CD8-positive, alpha-beta memory T cell (primary cell): ENCODE data around the gene ARHGAP26. TPM values are rescaled to one million over a fixed set of nuclear protein-coding genes. Genes with fewer than 3 reads are reported as not detected.

Source experiments
- CTCF ChIA-PET: fragments of 350-600 bp; sonication (Branson Sonifier 250); formaldehyde crosslinking; loops from one replicate; lab custom pipeline; 2021; ENCODE audit warnings: antibody characterized with exemption; lab: Charles Lee
- POLR2A ChIA-PET: fragments of 350-600 bp; sonication (Branson Sonifier 250); formaldehyde crosslinking; loops from one replicate; lab custom pipeline; 2021; ENCODE audit warnings: antibody characterized with exemption; lab: Charles Lee
- DNase-seq, 5 donors: peaks; one replicate each; pipeline versions ENCODE4 v3.0.0 to v3.0.0-alpha.2; 2020 to 2022; ENCODE audit warnings: mixed read lengths in 1 of 5
- H3K27ac ChIP-seq: one replicate; pipeline ENCODE4 v1.7.0; 2013; ENCODE audit warnings: low read depth, mild to moderate bottlenecking, low read length, moderate library complexity
- H3K27me3 ChIP-seq: 2 replicates; pipeline ENCODE4 v1.7.0; 2013; ENCODE audit warnings: low read length, mild to moderate bottlenecking; ENCODE audit not compliant: insufficient read depth, poor library complexity, severe bottlenecking
- H3K36me3 ChIP-seq: 2 replicates; pipeline ENCODE4 v1.7.0; 2013; ENCODE audit warnings: mild to moderate bottlenecking, low read length, moderate library complexity; ENCODE audit not compliant: insufficient read depth
- H3K4me1 ChIP-seq: 2 replicates; pipeline ENCODE4 v1.7.0; 2013; ENCODE audit warnings: mild to moderate bottlenecking, low read length, moderate library complexity; ENCODE audit not compliant: insufficient read depth
- H3K4me3 ChIP-seq: 2 replicates; pipeline ENCODE4 v1.7.0; 2013; ENCODE audit warnings: mild to moderate bottlenecking, low read length
- H3K9me3 ChIP-seq: 2 replicates; pipeline ENCODE4 v1.7.0; 2013; ENCODE audit warnings: mild to moderate bottlenecking, low read length
- H3K27ac Mint-ChIP-seq, 8 donors: one replicate each; pipeline ENCODE4 v1.8.0; 2020 to 2021; ENCODE audit warnings: mixed read lengths in 8 of 8, mild to moderate bottlenecking in 6 of 8, inconsistent platforms in 3 of 8, moderate library complexity in 3 of 8
- H3K27me3 Mint-ChIP-seq, 2 donors: one replicate each; pipeline ENCODE4 v1.8.0; 2020 to 2021; ENCODE audit warnings: mixed read lengths in 2 of 2, mild to moderate bottlenecking in 1 of 2, moderate library complexity in 1 of 2
- H3K36me3 Mint-ChIP-seq, 3 donors: one replicate each; pipeline ENCODE4 v1.8.0; 2020 to 2021; ENCODE audit warnings: mixed read lengths in 3 of 3, inconsistent platforms in 1 of 3, mild to moderate bottlenecking in 1 of 3
- H3K4me1 Mint-ChIP-seq, 3 donors: one replicate each; pipeline ENCODE4 v1.8.0; 2020 to 2021; ENCODE audit warnings: mixed read lengths in 3 of 3, inconsistent platforms in 1 of 3, mild to moderate bottlenecking in 1 of 3
- H3K4me3 Mint-ChIP-seq, 7 donors: one replicate each; pipeline ENCODE4 v1.8.0; 2020 to 2021; ENCODE audit warnings: mixed read lengths in 7 of 7, mild to moderate bottlenecking in 6 of 7, moderate library complexity in 4 of 7, inconsistent platforms in 2 of 7
- H3K9me3 Mint-ChIP-seq, 5 donors: one replicate each; pipeline ENCODE4 v1.8.0; 2020 to 2022; ENCODE audit warnings: mixed read lengths in 5 of 5, mild to moderate bottlenecking in 3 of 5, moderate library complexity in 2 of 5, inconsistent platforms in 1 of 5
- polyA plus RNA-seq: library from polyadenylated mRNA; unstranded; fragments of 300-500 nt; fragmentation: Illumina TruSeq; gene quantifications from one replicate; pipeline ENCODE4 v1.2.3, GENCODE V29; 2021
- total RNA-seq, 2 experiments: library from RNA; stranded (reverse); gene quantifications; one replicate each; pipeline ENCODE4 v1.2.3, GENCODE V29; 2021

Gene ARHGAP26
- total and polyA plus RNA-seq, 3 experiments from 2014 or later, result 16.7 to 37.1 (median 19.7) TPM

DNA sequence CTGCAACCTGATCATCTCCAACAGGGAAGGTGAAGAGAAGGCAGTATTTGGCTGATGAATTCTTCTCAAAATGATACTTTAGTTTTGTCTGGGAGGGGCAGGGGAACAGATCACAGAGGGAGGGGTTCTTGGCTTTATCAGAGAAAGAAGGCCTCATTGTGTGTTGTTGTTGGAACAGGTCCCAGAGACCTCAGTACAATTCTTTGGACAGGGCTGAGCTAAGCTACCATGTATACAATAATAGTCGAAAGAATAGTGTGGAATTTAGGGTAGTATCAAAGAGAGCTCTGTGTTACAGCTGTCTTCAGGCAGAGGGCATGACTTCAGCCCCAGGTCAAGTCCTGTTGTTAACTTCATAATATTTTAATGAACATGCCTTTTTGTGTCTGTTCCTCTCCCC is 39.9 kb downstream of the ARHGAP26 start:
- Histone ChIP-seq H3K4me3 (no peak overlapping the region), H3K9me3 (no peaks in the 10 kb centered on the region), H3K27me3 (no peaks in the 10 kb centered on the region), H3K4me1 (peaks cover 12% of the 10 kb centered on the region), H3K27ac (no peak overlapping the region), H3K36me3 (no peaks in the 10 kb centered on the region)
- H3K27ac Mint-ChIP-seq, result peak overlapping the region in 4 of 8 donors; percentile 3 to 56 (median 28)
- CTCF ChIA-PET, result interaction anchor here (0.7 to 1.5 kb wide), 3 partner anchors 9 to 97 kb away, joined by 3 to 5 read pairs (median 4); no protein-coding TSS in a partner anchor
- H3K9me3 Mint-ChIP-seq, result no peaks in the 10 kb centered on the region
- H3K4me1 Mint-ChIP-seq, result peaks cover 53 to 80% (median 69%) of the 10 kb centered on the region in 3 donors
- POLR2A ChIA-PET, result no interaction called here
- peaks cover 0 to 10% (median 5%) of the 10 kb centered on the region in 3 donors for H3K36me3 Mint-ChIP-seq
- H3K4me3 Mint-ChIP-seq, result no peak overlapping the region
- no peak for DNase-seq
- no peaks in the 10 kb centered on the region for H3K27me3 Mint-ChIP-seq

GRCh38 chr5:142810743-142811290 is 40.6 kb downstream of the ARHGAP26 start:
- Mint-ChIP-seq H3K9me3 (no peaks in the 10 kb centered on the region), H3K4me3 (no peak overlapping the region), H3K27ac (peak overlapping the region in 1 of 8 donors; percentile 56), H3K4me1 (peaks cover 50 to 76% (median 69%) of the 10 kb centered on the region in 3 donors), H3K27me3 (no peaks in the 10 kb centered on the region), H3K36me3 (peaks cover 0 to 13% (median 8%) of the 10 kb centered on the region in 3 donors)
- ChIA-PET POLR2A (interaction anchor here (1.0 kb wide), 1 partner anchor 40 kb away, joined by 4 read pairs; the partner anchor contains the start of gene ARHGAP26), CTCF (interaction anchor here (1.1 kb wide), 2 partner anchors 27 to 98 kb away, joined by 3 to 4 read pairs; no protein-coding TSS in a partner anchor)
- DNase-seq, result no peak
- Histone ChIP-seq H3K36me3 (no peaks in the 10 kb centered on the region), H3K9me3 (no peaks in the 10 kb centered on the region), H3K4me1 (peaks cover 12% of the 10 kb centered on the region), H3K4me3 (no peak overlapping the region), H3K27me3 (no peaks in the 10 kb centered on the region), H3K27ac (no peak overlapping the region)

DNA sequence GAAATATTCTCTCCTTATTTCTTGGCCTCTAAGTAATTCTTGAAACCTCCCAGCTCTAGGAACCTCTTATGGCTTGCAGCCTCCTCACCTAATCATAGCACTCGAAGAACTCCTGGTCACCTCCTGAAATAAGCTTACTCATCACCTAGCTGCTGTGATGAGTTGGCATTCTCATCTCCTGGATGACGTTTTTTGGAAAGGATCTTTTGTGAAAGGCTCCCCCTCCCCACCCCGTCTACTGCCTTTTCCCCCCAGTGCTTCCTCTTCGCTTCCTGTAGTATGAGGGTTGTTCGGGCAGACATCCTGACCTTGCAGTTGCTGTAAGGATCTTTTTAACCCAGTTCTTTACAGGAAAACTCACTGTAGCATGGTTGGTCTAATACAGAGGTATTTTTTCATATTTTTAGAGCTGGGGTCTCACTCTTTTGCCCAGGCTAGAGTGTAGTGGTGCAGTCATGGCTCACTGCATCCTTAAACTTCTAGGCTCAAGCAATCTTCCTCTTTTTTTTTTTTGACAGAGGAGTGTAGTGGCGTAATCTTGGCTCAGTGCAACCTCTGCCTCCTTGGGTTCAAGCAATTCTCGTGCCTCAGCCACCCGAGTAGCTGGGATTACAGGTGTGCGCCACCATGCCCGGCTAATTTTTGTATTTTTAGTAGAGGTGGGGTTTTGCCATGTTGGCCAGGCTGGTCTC is 41.8 kb downstream of the ARHGAP26 start:
- peak overlapping the region in 1 of 7 donors; percentile 30 for H3K4me3 Mint-ChIP-seq

DNA sequence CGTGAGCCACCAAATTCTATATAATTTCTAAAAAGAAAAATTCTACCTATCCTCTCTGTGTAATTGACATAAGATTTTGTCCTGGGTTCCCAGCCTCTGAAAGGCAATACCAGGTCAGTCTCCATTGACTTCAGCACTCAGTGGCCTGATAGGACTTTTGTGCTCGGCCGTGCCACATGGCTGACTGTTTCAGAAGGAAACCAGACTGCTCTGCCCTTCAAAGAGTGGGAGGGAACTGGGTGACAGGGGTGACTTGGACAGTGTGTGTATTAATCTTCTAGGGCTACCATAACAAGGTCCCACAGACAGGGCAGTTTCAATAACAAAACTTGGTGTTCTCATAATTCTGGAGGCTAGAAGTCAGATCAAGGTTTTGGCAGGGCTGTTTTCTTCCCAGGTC is 43.0 kb downstream of the ARHGAP26 start:
- CTCF ChIA-PET, result no interaction called here
- Mint-ChIP-seq H3K4me3 (no peak overlapping the region), H3K9me3 (no peaks in the 10 kb centered on the region), H3K27ac (peak overlapping the region in 1 of 8 donors; percentile 45), H3K4me1 (peaks cover 66 to 85% (median 78%) of the 10 kb centered on the region in 3 donors), H3K27me3 (peaks cover 0 to 2% of the 10 kb centered on the region in 2 donors), H3K36me3 (peaks cover 0 to 13% (median 8%) of the 10 kb centered on the region in 3 donors)
- Histone ChIP-seq H3K4me3 (no peak overlapping the region), H3K27ac (no peak overlapping the region), H3K27me3 (no peaks in the 10 kb centered on the region), H3K36me3 (no peaks in the 10 kb centered on the region), H3K4me1 (peaks cover 7% of the 10 kb centered on the region), H3K9me3 (no peaks in the 10 kb centered on the region)
- no peak for DNase-seq
- POLR2A ChIA-PET, result no interaction called here

More for the DNA sequence above, 41.8 kb downstream of the ARHGAP26 start:
- H3K27ac ChIP-seq, result no peak overlapping the region
- H3K27ac Mint-ChIP-seq, result peak overlapping the region in 3 of 8 donors; percentile 18 to 91 (median 80)
- H3K9me3 ChIP-seq, result no peaks in the 10 kb centered on the region
- H3K36me3 ChIP-seq, result no peaks in the 10 kb centered on the region
- POLR2A ChIA-PET, result interaction anchor here (1.0 kb wide), 1 partner anchor 41 kb away, joined by 4 read pairs; the partner anchor contains the start of gene ARHGAP26
- CTCF ChIA-PET, result interaction anchor here (1.0 to 1.1 kb wide), 2 partner anchors 11 to 28 kb away, joined by 3 read pairs; no protein-coding TSS in a partner anchor
- no peaks in the 10 kb centered on the region for H3K9me3 Mint-ChIP-seq
- peaks cover 57 to 78% (median 77%) of the 10 kb centered on the region in 3 donors for H3K4me1 Mint-ChIP-seq
- DNase-seq, result no peak
- no peaks in the 10 kb centered on the region for H3K27me3 ChIP-seq
- H3K27me3 Mint-ChIP-seq, result no peaks in the 10 kb centered on the region
- peaks cover 0 to 13% (median 8%) of the 10 kb centered on the region in 3 donors for H3K36me3 Mint-ChIP-seq
- no peak overlapping the region for H3K4me3 ChIP-seq
- peaks cover 12% of the 10 kb centered on the region for H3K4me1 ChIP-seq

DNA sequence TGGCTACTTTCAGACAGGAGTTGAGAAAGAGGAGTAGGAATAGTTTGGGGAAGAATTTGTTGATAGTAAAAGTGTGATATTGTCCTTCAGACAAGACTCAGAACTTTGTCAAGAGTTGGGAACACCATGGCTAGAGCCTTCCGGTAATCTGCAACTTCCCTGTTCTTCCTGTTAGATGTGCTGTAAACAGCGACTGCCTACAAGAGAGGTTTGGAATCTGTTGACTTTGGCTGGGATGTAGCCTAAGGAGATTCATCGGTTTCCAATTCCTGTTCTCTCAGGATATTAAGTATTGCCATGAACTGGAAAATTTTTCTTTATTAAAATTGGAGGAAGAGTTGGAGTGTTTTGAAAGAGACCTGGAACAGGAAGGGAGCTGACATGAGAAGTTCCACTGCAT is 43.9 kb downstream of the ARHGAP26 start:
- no peaks in the 10 kb centered on the region for H3K9me3 ChIP-seq
- no peaks in the 10 kb centered on the region for H3K9me3 Mint-ChIP-seq
- no peaks in the 10 kb centered on the region for H3K27me3 ChIP-seq
- H3K27ac ChIP-seq, result no peak overlapping the region
- H3K4me1 Mint-ChIP-seq, result peaks cover 64 to 85% (median 78%) of the 10 kb centered on the region in 3 donors
- ChIA-PET POLR2A (no interaction called here), CTCF (no interaction called here)
- H3K27ac Mint-ChIP-seq, result peak overlapping the region in 1 of 8 donors; percentile 43
- peaks cover 0 to 13% (median 10%) of the 10 kb centered on the region in 3 donors for H3K36me3 Mint-ChIP-seq
- no peaks in the 10 kb centered on the region for H3K36me3 ChIP-seq
- no peak overlapping the region for H3K4me3 Mint-ChIP-seq
- peaks cover 7% of the 10 kb centered on the region for H3K4me1 ChIP-seq
- DNase-seq, result no peak
- H3K4me3 ChIP-seq, result no peak overlapping the region
- H3K27me3 Mint-ChIP-seq, result peaks cover 0 to 2% of the 10 kb centered on the region in 2 donors

DNA sequence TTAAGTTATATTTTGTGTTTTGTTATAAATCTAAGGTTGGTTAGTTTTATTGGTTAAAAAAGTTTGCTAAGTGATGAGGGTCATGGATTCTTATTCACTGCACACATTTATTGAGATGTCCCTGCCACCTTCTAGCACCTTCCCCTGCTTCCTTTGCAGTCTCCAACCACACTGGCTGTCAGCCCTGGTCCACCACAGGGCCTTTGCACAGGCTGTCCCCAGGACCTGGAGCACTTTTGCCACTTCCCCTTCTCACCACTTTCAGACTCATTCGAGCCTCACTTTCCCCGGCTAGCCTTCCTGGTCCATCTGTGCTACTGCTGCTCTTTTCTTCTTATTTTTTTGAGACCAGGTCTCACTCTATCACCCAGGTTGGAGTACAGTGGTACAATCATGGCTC is 45.3 kb downstream of the ARHGAP26 start:
- Histone ChIP-seq H3K27ac (no peak overlapping the region), H3K4me3 (no peak overlapping the region), H3K9me3 (no peaks in the 10 kb centered on the region), H3K36me3 (no peaks in the 10 kb centered on the region), H3K4me1 (peaks cover 7% of the 10 kb centered on the region), H3K27me3 (no peaks in the 10 kb centered on the region)
- POLR2A ChIA-PET, result no interaction called here
- Mint-ChIP-seq H3K36me3 (peaks cover 0 to 13% (median 10%) of the 10 kb centered on the region in 3 donors), H3K4me3 (no peak overlapping the region), H3K9me3 (no peaks in the 10 kb centered on the region), H3K27ac (peak overlapping the region in 2 of 8 donors; percentile 43 to 78), H3K27me3 (peaks cover 0 to 2% of the 10 kb centered on the region in 2 donors), H3K4me1 (peaks cover 64 to 83% (median 77%) of the 10 kb centered on the region in 3 donors)
- CTCF ChIA-PET, result no interaction called here
- no peak for DNase-seq

GRCh38 chr5:142816531-142817430 is 46.6 kb downstream of the ARHGAP26 start:
- DNase-seq, result no peak
- CTCF ChIA-PET, result no interaction called here
- peaks cover 4% of the 10 kb centered on the region for H3K4me1 ChIP-seq
- H3K9me3 ChIP-seq, result no peaks in the 10 kb centered on the region
- Mint-ChIP-seq H3K27me3 (peaks cover 0 to 2% of the 10 kb centered on the region in 2 donors), H3K27ac (peak overlapping the region in 5 of 8 donors; percentile 69 to 78 (median 72)), H3K9me3 (peaks cover 0 to 1% (median 0%) of the 10 kb centered on the region in 5 donors), H3K4me3 (peak overlapping the region in 2 of 7 donors; percentile 20 to 73), H3K36me3 (peaks cover 4 to 14% (median 6%) of the 10 kb centered on the region in 3 donors), H3K4me1 (peaks cover 66 to 83% (median 78%) of the 10 kb centered on the region in 3 donors)
- POLR2A ChIA-PET, result no interaction called here
- H3K27me3 ChIP-seq, result no peaks in the 10 kb centered on the region
- H3K36me3 ChIP-seq, result no peaks in the 10 kb centered on the region
- H3K4me3 ChIP-seq, result no peak overlapping the region
- no peak overlapping the region for H3K27ac ChIP-seq
